ENCODE measurements around the gene CXCL8. TPM values are rescaled to one million over a fixed set of nuclear protein-coding genes. Genes with fewer than 3 reads are reported as not detected.

CXCL8 gene
- total and polyA plus RNA-seq, 4 donors: 0.33 to 3.8 (median 1.1) TPM

GRCh38 chr4:73788411-73788810 lies 48.0 kb downstream of the CXCL8 start:
- no peak for TF ChIP-seq MAX (IDR thresholded peaks at IDR 0.05)
- no peak for TF ChIP-seq YY1 (IDR thresholded peaks at IDR 0.05)
- no peak for TF ChIP-seq NR2F2 (IDR thresholded peaks at IDR 0.05)
- TF ChIP-seq FOXA2 (IDR thresholded peaks at IDR 0.05): no peak
- TF ChIP-seq GABPA (IDR thresholded peaks at IDR 0.05 in 1 of 2, conservative IDR thresholded peaks at IDR 0.05 in 1 of 2): no peak
- TF ChIP-seq RXRA (IDR thresholded peaks at IDR 0.05): no peak
- TF ChIP-seq JUND (IDR thresholded peaks at IDR 0.05): no peak
- DNase-seq (ENCODE audit: low spot score): no peak
- no peaks in the 10 kb centered on the region for H3K27me3 ChIP-seq (ENCODE audit: control insufficient read depth in 4 of 4, insufficient read depth in 4 of 4, low read length in 3 of 4)
- no peaks in the 10 kb centered on the region for H3K36me3 ChIP-seq (ENCODE audit: control insufficient read depth in 4 of 4, insufficient read depth in 3 of 4, low read depth in 1 of 4, low read length in 3 of 4)
- H3K9me3 ChIP-seq (ENCODE audit: control insufficient read depth in 4 of 4, low read length in 3 of 4): no peaks in the 10 kb centered on the region
- no peak overlapping the region for H3K27ac ChIP-seq (ENCODE audit: low read depth in 1 of 2, low read length in 2 of 2)
- H3K4me1 ChIP-seq (ENCODE audit: control insufficient read depth in 4 of 4, insufficient read depth in 4 of 4, low read length in 3 of 4): no peaks in the 10 kb centered on the region
- H3K4me3 ChIP-seq (ENCODE audit: low read depth in 1 of 3, low read length in 3 of 3): no peak overlapping the region
- 64% methylated on average over 2 of the region's 2 CpGs for WGBS
- H3K9ac ChIP-seq (ENCODE audit: low read depth in 1 of 2, low read length in 2 of 2): no peak overlapping the region

Other genes with a start within 250 kb of the CXCL8 start
- gene RASSF6, start 120.1 kb upstream of the CXCL8 start, total RNA-seq: under 1 TPM; 0.08 to 0.09 TPM
- gene RASSF6, start 120.1 kb upstream of the CXCL8 start, polyA plus RNA-seq: under 1 TPM; 0.15 to 0.38 TPM
- 1 to 10 TPM in 1 of 2 donors, under 1 TPM in 1; 0.19 to 5.5 TPM for gene CXCL6, start 96.1 kb downstream of the CXCL8 start, total RNA-seq
- gene CXCL6, start 96.1 kb downstream of the CXCL8 start, polyA plus RNA-seq: 1 to 10 TPM; 3.0 to 3.4 TPM
- gene PF4V1, start 112.7 kb downstream of the CXCL8 start, total RNA-seq: 1 to 10 TPM in 1 of 2 donors, not detected in 1; 3.4 TPM
- under 1 TPM; 0.16 to 0.74 TPM for gene PF4V1, start 112.7 kb downstream of the CXCL8 start, polyA plus RNA-seq
- gene CXCL1, start 128.8 kb downstream of the CXCL8 start, total RNA-seq: 1 to 10 TPM in 1 of 2 donors, not detected in 1; 4.2 TPM
- gene CXCL1, start 128.8 kb downstream of the CXCL8 start, polyA plus RNA-seq: 1 to 10 TPM in 1 of 2 donors, under 1 TPM in 1; 0.97 to 2.8 TPM
- 10 to 100 TPM in 1 of 2 donors, not detected in 1; 38.5 TPM for gene PF4, start 241.5 kb downstream of the CXCL8 start, total RNA-seq
- 1 to 10 TPM; 1.1 TPM for gene PF4, start 241.5 kb downstream of the CXCL8 start, polyA plus RNA-seq
- 10 to 100 TPM in 1 of 2 donors, under 1 TPM in 1; 0.67 to 55.0 TPM for gene PPBP, start 247.6 kb downstream of the CXCL8 start, total RNA-seq
- 1 to 10 TPM in 1 of 2 donors, under 1 TPM in 1; 0.67 to 2.1 TPM for gene PPBP, start 247.6 kb downstream of the CXCL8 start, polyA plus RNA-seq

Data from liver (tissue), 9 donors.